ENCODE measurements around the gene RGS3. TPM values are rescaled to one million over a fixed set of nuclear protein-coding genes. Genes with fewer than 3 reads are reported as not detected.

Gene RGS3
- total RNA-seq, 2 donors from 2014 or later: 170 to 202 TPM

GRCh38 chr9:113477058-113477457, 13.5 kb downstream of the RGS3 start:
- Histone ChIP-seq H3K4me3 (no peak overlapping the region), H3K27me3 (replicated peaks; ENCODE audit: insufficient read depth) (no peaks in the 10 kb centered on the region), H3K27ac (peak overlapping the region in 1 of 2 donors; percentile 38), H3K36me3 (peaks cover 3% of the 10 kb centered on the region), H3K4me1 (ENCODE audit: control insufficient read depth in 1 of 2, low read depth in 2 of 2) (peaks cover 5 to 70% of the 10 kb centered on the region in 2 donors), H3K9me3 (no peaks in the 10 kb centered on the region)
- no peak for TF ChIP-seq CTCF (IDR thresholded peaks at IDR 0.05)
- DNase-seq (ENCODE audit: low spot score) (no peak), ATAC-seq (ENCODE audit: insufficient number of reproducible peaks, low FRiP score, low read depth) (no peak)

GRCh38 chr9:113477661-113478060, 14.1 kb downstream of the RGS3 start:
- peak overlapping the region; percentile 15 to 38 for H3K27ac ChIP-seq
- H3K4me3 ChIP-seq: no peak overlapping the region
- ATAC-seq (ENCODE audit: insufficient number of reproducible peaks, low FRiP score, low read depth) (no peak), DNase-seq (ENCODE audit: low spot score) (no peak)
- peaks cover 5 to 76% of the 10 kb centered on the region in 2 donors for H3K4me1 ChIP-seq (ENCODE audit: control insufficient read depth in 1 of 2, low read depth in 2 of 2)
- H3K36me3 ChIP-seq: peaks cover 3% of the 10 kb centered on the region
- TF ChIP-seq CTCF (IDR thresholded peaks at IDR 0.05): no peak
- no peaks in the 10 kb centered on the region for H3K9me3 ChIP-seq
- H3K27me3 ChIP-seq (replicated peaks; ENCODE audit: insufficient read depth): no peaks in the 10 kb centered on the region

GRCh38 chr9:113479174-113479621, 15.7 kb downstream of the RGS3 start:
- ATAC-seq (ENCODE audit: insufficient number of reproducible peaks, low FRiP score, low read depth) (no peak), DNase-seq (ENCODE audit: low spot score) (no peak)
- Histone ChIP-seq H3K4me1 (ENCODE audit: control insufficient read depth in 1 of 2, low read depth in 2 of 2) (peaks cover 18 to 81% of the 10 kb centered on the region in 2 donors), H3K4me3 (no peak overlapping the region), H3K27me3 (replicated peaks; ENCODE audit: insufficient read depth) (no peaks in the 10 kb centered on the region), H3K36me3 (peaks cover 3% of the 10 kb centered on the region), H3K9me3 (no peaks in the 10 kb centered on the region), H3K27ac (peak overlapping the region in 1 of 2 donors; percentile 3)
- no peak for TF ChIP-seq CTCF (IDR thresholded peaks at IDR 0.05)

- Histone ChIP-seq H3K4me1 (ENCODE audit: control insufficient read depth in 1 of 2, low read depth in 2 of 2) (peaks cover 28 to 80% of the 10 kb centered on the region in 2 donors), H3K9me3 (no peaks in the 10 kb centered on the region), H3K27ac (peak overlapping the region; percentile 83 to 90), H3K36me3 (peaks cover 3% of the 10 kb centered on the region), H3K27me3 (replicated peaks; ENCODE audit: insufficient read depth) (no peaks in the 10 kb centered on the region), H3K4me3 (no peak overlapping the region)
- TF ChIP-seq CTCF (IDR thresholded peaks at IDR 0.05): no peak
- DNase-seq (ENCODE audit: low spot score) (no peak), ATAC-seq (ENCODE audit: insufficient number of reproducible peaks, low FRiP score, low read depth) (no peak)
Measured at GRCh38 chr9:113480612-113481011, 17.1 kb downstream of the RGS3 start.

GRCh38 chr9:113481176-113481787, 17.8 kb downstream of the RGS3 start:
- H3K27me3 ChIP-seq (replicated peaks; ENCODE audit: insufficient read depth): no peaks in the 10 kb centered on the region
- ATAC-seq (ENCODE audit: insufficient number of reproducible peaks, low FRiP score, low read depth): no peak

More at GRCh38 chr9:113481176-113481787, 17.8 kb downstream of the RGS3 start:
- H3K36me3 ChIP-seq: no peaks in the 10 kb centered on the region
- H3K9me3 ChIP-seq: no peaks in the 10 kb centered on the region
- no peak for DNase-seq (ENCODE audit: low spot score)
- peaks cover 33 to 87% of the 10 kb centered on the region in 2 donors for H3K4me1 ChIP-seq (ENCODE audit: control insufficient read depth in 1 of 2, low read depth in 2 of 2)
- H3K27ac ChIP-seq: peak overlapping the region; percentile 83 to 90
- H3K4me3 ChIP-seq: no peak overlapping the region
- no peak for TF ChIP-seq CTCF (IDR thresholded peaks at IDR 0.05)

All from thoracic aorta (tissue), 2 donors.